Measurements from ENCODE around the gene HEATR5A.
"Not testable (repeated sequence)": the region's sequence is repeated elsewhere in the genome, so short reads cannot be mapped to it uniquely, and the experiment has no call there.

The HEATR5A gene

GRCh38 chr14:31251028-31251958 is 169.1 kb downstream of the HEATR5A start:
- no peaks in the 10 kb centered on the region for H3K27me3 ChIP-seq (replicated peaks; ENCODE audit: control insufficient read depth, insufficient read depth, low read length)
- H3K36me3 ChIP-seq (ENCODE audit: control insufficient read depth, insufficient read depth, low read length), result no peaks in the 10 kb centered on the region
- DNase-seq (ENCODE audit: extremely low read depth, insufficient read length), result no peak
- TF ChIP-seq CTCF (IDR thresholded peaks at IDR 0.05; ENCODE audit: insufficient read depth, low read length, poor library complexity, severe bottlenecking), result no peak
- no peak overlapping the region for H3K4me3 ChIP-seq (replicated peaks; ENCODE audit: low read depth, low read length)

- no peak for DNase-seq (ENCODE audit: extremely low read depth, insufficient read length)
- no peaks in the 10 kb centered on the region for H3K36me3 ChIP-seq (ENCODE audit: control insufficient read depth, insufficient read depth, low read length)
- TF ChIP-seq CTCF (IDR thresholded peaks at IDR 0.05; ENCODE audit: insufficient read depth, low read length, poor library complexity, severe bottlenecking), result no peak
- H3K27me3 ChIP-seq (replicated peaks; ENCODE audit: control insufficient read depth, insufficient read depth, low read length), result no peaks in the 10 kb centered on the region
- no peak overlapping the region for H3K4me3 ChIP-seq (replicated peaks; ENCODE audit: low read depth, low read length)
Observed at GRCh38 chr14:31244626-31245025, 175.7 kb downstream of the HEATR5A start.

GRCh38 chr14:31243860-31244259 is 176.5 kb downstream of the HEATR5A start:
- no peak for DNase-seq (ENCODE audit: extremely low read depth, insufficient read length)
- no peaks in the 10 kb centered on the region for H3K27me3 ChIP-seq (replicated peaks; ENCODE audit: control insufficient read depth, insufficient read depth, low read length)
- no peak for TF ChIP-seq CTCF (IDR thresholded peaks at IDR 0.05; ENCODE audit: insufficient read depth, low read length, poor library complexity, severe bottlenecking)
- H3K4me3 ChIP-seq (replicated peaks; ENCODE audit: low read depth, low read length), result no peak overlapping the region
- no peaks in the 10 kb centered on the region for H3K36me3 ChIP-seq (ENCODE audit: control insufficient read depth, insufficient read depth, low read length)

- not testable (repeated sequence) for H3K27me3 ChIP-seq (replicated peaks; ENCODE audit: control insufficient read depth, insufficient read depth, low read length); H3K4me3 ChIP-seq (replicated peaks; ENCODE audit: low read depth, low read length); H3K36me3 ChIP-seq (ENCODE audit: control insufficient read depth, insufficient read depth, low read length); DNase-seq (ENCODE audit: extremely low read depth, insufficient read length)
Observed at GRCh38 chr14:31242161-31242940, 178.0 kb downstream of the HEATR5A start.
